SU-DHL-6 (cell line): ENCODE data around the gene DKKL1.

Experiments used
- H2AFZ ChIP-seq: fragments of 200-600 bp; sonication (generic); 2 replicates; pipeline ENCODE4 v1.6.1; 2014; ENCODE audit warnings: low read depth, mild to moderate bottlenecking, moderate library complexity, mixed read lengths, antibody characterized with exemption, low read length; ENCODE audit not compliant: severe bottlenecking
- H3F3A ChIP-seq: fragments of 200-600 bp; shearing (Covaris generic); 2 replicates; pipeline ENCODE4 v1.6.0; 2016; ENCODE audit warnings: antibody characterized with exemption, mild to moderate bottlenecking; ENCODE audit not compliant: insufficient read depth
- H3K27ac ChIP-seq: fragments of 200-600 bp; sonication (generic); 2 replicates; pipeline ENCODE4 v1.5.1; 2016; ENCODE audit warnings: low read depth, mild to moderate bottlenecking, low read length, moderate library complexity, mixed read lengths
- H3K27me3 ChIP-seq: fragments of 200-600 bp; sonication (generic), shearing (Covaris generic); 2 replicates; pipeline ENCODE4 v1.6.0; 2014; ENCODE audit warnings: mild to moderate bottlenecking, low read length
- H3K36me3 ChIP-seq: fragments of 200-600 bp; sonication (generic); 2 replicates; pipeline ENCODE4 v1.6.1; 2014; ENCODE audit warnings: mild to moderate bottlenecking, low read length, mixed read lengths
- H3K4me2 ChIP-seq: fragments of 300-600, 200-600 bp; shearing (Covaris generic), sonication (generic); 2 replicates; pipeline ENCODE4 v1.6.0; 2014; ENCODE audit warnings: low read length, low read depth, mild to moderate bottlenecking; ENCODE audit not compliant: poor library complexity, severe bottlenecking
- H3K4me3 ChIP-seq: fragments of 200-600 bp; sonication (generic); 2 replicates; pipeline ENCODE4 v1.5.1; 2014; ENCODE audit warnings: antibody characterized with exemption, low read length, mild to moderate bottlenecking, mixed read lengths; ENCODE audit not compliant: insufficient read depth, poor library complexity, severe bottlenecking
- H3K79me2 ChIP-seq: fragments of 200-600 bp; sonication (generic); 2 replicates; pipeline ENCODE4 v1.6.1; 2014; ENCODE audit warnings: mild to moderate bottlenecking, low read length, moderate library complexity; ENCODE audit not compliant: insufficient read depth
- H3K9ac ChIP-seq: fragments of 200-600 bp; sonication (generic); 2 replicates; pipeline ENCODE4 v1.7.0; 2014; ENCODE audit warnings: mild to moderate bottlenecking, low read length
- H3K9me2 ChIP-seq: fragments of 200-600 bp; sonication (generic); replicated peaks from 2 replicates; pipeline ENCODE4 v1.6.1; 2014; ENCODE audit warnings: low read length; ENCODE audit not compliant: insufficient read depth
- H3K9me3 ChIP-seq: fragments of 200-600 bp; sonication (generic); 2 replicates; pipeline ENCODE4 v1.6.1; 2014; ENCODE audit warnings: low read length, mixed read lengths; ENCODE audit not compliant: insufficient read depth
- H4K20me1 ChIP-seq: fragments of 200-600 bp; sonication (generic); 2 replicates; pipeline ENCODE4 v1.6.1; 2014; ENCODE audit warnings: low read depth, mild to moderate bottlenecking, antibody characterized with exemption, low read length, moderate library complexity, mixed read lengths
- EZH2phosphoT487 ChIP-seq: fragments of 200-600 bp; sonication (generic), shearing (Covaris generic); conservative IDR thresholded peaks from 2 replicates; pipeline ENCODE4 v1.6.1; 2018; ENCODE audit warnings: mild to moderate bottlenecking, antibody characterized with exemption, low read length, moderate library complexity, mixed read lengths
- TF ChIP-seq, protein P1 (sequence below): fragments of 200-600 bp; sonication (generic); IDR thresholded peaks from one replicate; pipeline ENCODE4 v1.5.1; 2017; ENCODE audit warnings: antibody characterized with exemption, mild to moderate bottlenecking, low read length, moderate library complexity; ENCODE audit not compliant: insufficient read depth, poor library complexity, severe bottlenecking

DKKL1 gene

DNA sequence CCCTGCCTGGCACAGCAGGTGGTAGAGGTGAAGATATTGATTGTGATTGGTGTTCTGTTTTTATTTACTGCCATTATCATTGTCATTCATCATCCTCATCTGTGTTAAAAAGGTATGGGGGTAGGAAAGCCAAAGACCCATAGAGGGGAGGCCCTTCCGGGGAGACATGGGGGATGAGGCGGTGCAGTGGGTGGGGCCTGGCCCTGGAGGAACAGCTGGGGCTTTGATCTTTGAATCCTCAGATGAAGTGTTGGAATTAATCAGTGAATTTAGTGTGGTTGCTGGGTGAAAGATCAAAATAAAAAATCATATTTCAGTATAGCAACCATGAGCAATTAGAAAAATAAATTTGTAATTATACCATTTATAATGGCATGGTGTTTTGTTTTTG, 52.1 kb downstream of the DKKL1 start:
- H3K9me2 ChIP-seq, result no peaks in the 10 kb centered on the region
- H3K4me3 ChIP-seq, result no peak overlapping the region
- H3K4me2 ChIP-seq, result no peak overlapping the region
- TF ChIP-seq EZH2phosphoT487, result no peak
- TF ChIP-seq, protein P1, sequence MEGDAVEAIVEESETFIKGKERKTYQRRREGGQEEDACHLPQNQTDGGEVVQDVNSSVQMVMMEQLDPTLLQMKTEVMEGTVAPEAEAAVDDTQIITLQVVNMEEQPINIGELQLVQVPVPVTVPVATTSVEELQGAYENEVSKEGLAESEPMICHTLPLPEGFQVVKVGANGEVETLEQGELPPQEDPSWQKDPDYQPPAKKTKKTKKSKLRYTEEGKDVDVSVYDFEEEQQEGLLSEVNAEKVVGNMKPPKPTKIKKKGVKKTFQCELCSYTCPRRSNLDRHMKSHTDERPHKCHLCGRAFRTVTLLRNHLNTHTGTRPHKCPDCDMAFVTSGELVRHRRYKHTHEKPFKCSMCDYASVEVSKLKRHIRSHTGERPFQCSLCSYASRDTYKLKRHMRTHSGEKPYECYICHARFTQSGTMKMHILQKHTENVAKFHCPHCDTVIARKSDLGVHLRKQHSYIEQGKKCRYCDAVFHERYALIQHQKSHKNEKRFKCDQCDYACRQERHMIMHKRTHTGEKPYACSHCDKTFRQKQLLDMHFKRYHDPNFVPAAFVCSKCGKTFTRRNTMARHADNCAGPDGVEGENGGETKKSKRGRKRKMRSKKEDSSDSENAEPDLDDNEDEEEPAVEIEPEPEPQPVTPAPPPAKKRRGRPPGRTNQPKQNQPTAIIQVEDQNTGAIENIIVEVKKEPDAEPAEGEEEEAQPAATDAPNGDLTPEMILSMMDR, result no peak
- no peak overlapping the region for H3K9ac ChIP-seq
- no peak overlapping the region for H2AFZ ChIP-seq
- no peak overlapping the region for H3K27ac ChIP-seq
- no peaks in the 10 kb centered on the region for H3K79me2 ChIP-seq
- H3K9me3 ChIP-seq, result no peaks in the 10 kb centered on the region
- no peaks in the 10 kb centered on the region for H4K20me1 ChIP-seq
- H3K27me3 ChIP-seq, result no peaks in the 10 kb centered on the region
- H3K36me3 ChIP-seq, result no peaks in the 10 kb centered on the region
- no peaks in the 10 kb centered on the region for H3F3A ChIP-seq

DNA sequence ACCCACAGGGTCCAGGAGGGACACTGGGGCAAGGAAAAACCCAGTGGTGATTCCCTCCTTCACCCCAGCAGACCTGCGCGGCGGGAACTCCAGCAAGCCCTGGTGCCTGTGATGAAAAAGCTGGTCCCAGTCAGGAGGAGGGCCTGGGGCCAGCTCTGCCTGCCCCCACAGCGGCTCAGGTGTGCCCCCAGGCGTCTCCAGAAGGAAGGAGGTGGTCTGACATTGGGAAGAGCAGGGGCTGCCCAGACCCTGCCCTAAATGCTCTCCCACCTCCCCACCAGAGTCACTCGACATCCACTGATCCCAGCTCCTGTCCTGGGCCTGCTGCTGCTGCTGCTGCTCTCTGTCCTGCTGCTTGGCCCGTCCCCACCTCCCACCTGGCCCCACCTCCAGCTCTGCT, 53.4 kb downstream of the DKKL1 start:
- Histone ChIP-seq H3K27me3 (no peaks in the 10 kb centered on the region), H3K36me3 (no peaks in the 10 kb centered on the region), H3K4me3 (no peak overlapping the region), H3K9me2 (no peaks in the 10 kb centered on the region), H3K79me2 (no peaks in the 10 kb centered on the region), H3F3A (no peaks in the 10 kb centered on the region), H3K9ac (no peak overlapping the region), H3K4me2 (no peak overlapping the region), H3K27ac (no peak overlapping the region), H3K9me3 (no peaks in the 10 kb centered on the region), H2AFZ (no peak overlapping the region), H4K20me1 (no peaks in the 10 kb centered on the region)
- TF ChIP-seq EZH2phosphoT487, result no peak
- TF ChIP-seq, protein P1, result no peak

DNA sequence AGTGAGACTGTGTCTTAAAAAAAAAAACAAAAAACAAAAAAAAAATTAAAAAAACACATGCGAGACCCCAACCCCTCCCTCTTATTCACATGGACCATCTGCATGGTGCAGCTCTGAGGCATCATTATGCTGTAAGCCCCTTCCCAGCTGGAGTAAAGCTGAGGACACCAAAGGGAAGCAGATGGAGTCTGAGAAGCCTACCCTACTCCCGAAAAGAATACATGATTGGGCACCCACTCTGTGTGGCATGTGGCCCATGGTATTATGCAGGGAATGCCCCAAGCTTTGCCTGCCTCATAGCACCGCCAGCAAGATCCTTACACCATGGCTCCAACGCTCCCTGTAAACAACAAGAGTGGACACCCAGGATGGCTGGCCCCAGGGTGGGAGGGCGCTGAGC, 54.8 kb downstream of the DKKL1 start:
- H3K9me3 ChIP-seq, result no peaks in the 10 kb centered on the region
- TF ChIP-seq, protein P1, result no peak
- no peak for TF ChIP-seq EZH2phosphoT487
- H3K9me2 ChIP-seq, result no peaks in the 10 kb centered on the region
- no peak overlapping the region for H3K27ac ChIP-seq
- no peak overlapping the region for H3K9ac ChIP-seq
- no peak overlapping the region for H2AFZ ChIP-seq
- no peaks in the 10 kb centered on the region for H3K36me3 ChIP-seq
- no peak overlapping the region for H3K4me2 ChIP-seq
- no peak overlapping the region for H3K4me3 ChIP-seq
- no peaks in the 10 kb centered on the region for H4K20me1 ChIP-seq
- H3K79me2 ChIP-seq, result no peaks in the 10 kb centered on the region
- no peaks in the 10 kb centered on the region for H3K27me3 ChIP-seq
- H3F3A ChIP-seq, result no peaks in the 10 kb centered on the region

DNA sequence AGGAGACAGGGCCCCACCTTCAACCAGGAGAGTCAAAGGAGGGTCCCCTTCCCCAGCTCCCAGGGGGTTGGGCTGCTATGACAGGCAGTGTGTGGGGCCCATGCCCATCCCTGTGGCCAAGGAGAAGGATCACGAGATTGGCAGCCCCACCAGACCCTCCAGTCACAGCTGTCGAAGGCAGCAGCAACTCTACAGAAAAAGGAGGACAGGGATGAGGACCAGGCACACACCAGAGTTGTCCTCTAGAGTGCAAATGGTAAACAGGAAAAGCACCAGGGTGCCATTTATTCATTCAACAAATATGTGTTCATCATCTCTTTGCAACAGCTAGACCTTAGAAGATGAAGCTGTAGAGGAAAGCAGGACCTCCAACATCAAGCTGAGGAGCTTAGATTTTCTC, 55.5 kb downstream of the DKKL1 start:
- H3K4me2 ChIP-seq, result no peak overlapping the region
- H3K9me2 ChIP-seq, result no peaks in the 10 kb centered on the region
- H3K27me3 ChIP-seq, result no peaks in the 10 kb centered on the region
- no peaks in the 10 kb centered on the region for H3K9me3 ChIP-seq
- H4K20me1 ChIP-seq, result no peaks in the 10 kb centered on the region
- H3K36me3 ChIP-seq, result no peaks in the 10 kb centered on the region
- no peak overlapping the region for H2AFZ ChIP-seq
- H3K79me2 ChIP-seq, result no peaks in the 10 kb centered on the region
- H3K4me3 ChIP-seq, result no peak overlapping the region
- H3K27ac ChIP-seq, result no peak overlapping the region
- TF ChIP-seq, protein P1, result no peak
- no peak for TF ChIP-seq EZH2phosphoT487
- no peaks in the 10 kb centered on the region for H3F3A ChIP-seq
- H3K9ac ChIP-seq, result no peak overlapping the region
